Karpas-422 (cell line): ENCODE measurements around the gene NEO1. TPM values are rescaled to one million over a fixed set of nuclear protein-coding genes. Genes with fewer than 3 reads are reported as not detected.

Experiments used
- DNase-seq: peaks from one replicate; pipeline ENCODE4 v3.0.0-alpha.2; 2015
- H2AFZ ChIP-seq: fragments of 200-600 bp; sonication (generic); 2 replicates; pipeline ENCODE4 v1.6.1; 2014; ENCODE audit warnings: antibody characterized with exemption, low read length, mixed read lengths
- H3K27ac ChIP-seq: fragments of 200-600 bp; sonication (generic); 2 replicates; pipeline ENCODE4 v1.5.1; 2014; ENCODE audit warnings: mild to moderate bottlenecking, low read length, moderate library complexity
- H3K27me3 ChIP-seq: fragments of 200-600 bp; sonication (generic); 2 replicates; pipeline ENCODE4 v1.6.1; 2014; ENCODE audit warnings: low read length, mixed read lengths
- H3K36me3 ChIP-seq: fragments of 200-600 bp; sonication (generic); 2 replicates; pipeline ENCODE4 v1.6.1; 2014; ENCODE audit warnings: low read length, mixed read lengths; ENCODE audit not compliant: insufficient read depth
- H3K4me1 ChIP-seq: fragments of 200-600 bp; sonication (generic); 2 replicates; pipeline ENCODE4 v1.6.1; 2014; ENCODE audit warnings: mild to moderate bottlenecking, low read length, mixed read lengths
- H3K4me2 ChIP-seq: fragments of 200-600 bp; sonication (generic); 2 replicates; pipeline ENCODE4 v1.6.1; 2014; ENCODE audit warnings: low read length, low read depth, mild to moderate bottlenecking; ENCODE audit not compliant: poor library complexity, severe bottlenecking
- H3K4me3 ChIP-seq: fragments of 200-600 bp; sonication (generic); 2 replicates; pipeline ENCODE4 v1.5.1; 2014; ENCODE audit warnings: mild to moderate bottlenecking, antibody characterized with exemption, low read length, mixed read lengths
- H3K79me2 ChIP-seq: fragments of 200-600 bp; sonication (generic); 2 replicates; pipeline ENCODE4 v1.6.1; 2014; ENCODE audit warnings: mild to moderate bottlenecking, low read length, mixed read lengths
- H3K9ac ChIP-seq: fragments of 200-600 bp; sonication (generic); 2 replicates; pipeline ENCODE4 v1.6.0; 2014; ENCODE audit warnings: low read length
- H3K9me2 ChIP-seq: fragments of 200-600 bp; sonication (generic), shearing (Covaris generic); replicated peaks from 2 replicates; pipeline ENCODE4 v1.6.0; 2014; ENCODE audit warnings: mild to moderate bottlenecking, low read length, moderate library complexity; ENCODE audit not compliant: insufficient read depth
- H3K9me3 ChIP-seq: fragments of 300-700, 200-600 bp; sonication (generic); 2 replicates; pipeline ENCODE4 v1.6.1; 2014; ENCODE audit warnings: low read length, mixed read lengths
- H4K20me1 ChIP-seq: fragments of 200-600 bp; sonication (generic); 2 replicates; pipeline ENCODE4 v1.6.1; 2014; ENCODE audit warnings: mild to moderate bottlenecking, antibody characterized with exemption, low read length, low read depth; ENCODE audit not compliant: insufficient read depth
- total RNA-seq: library from RNA; depleted of rRNA; stranded (reverse); fragments of >200 nt; shearing (Covaris generic); gene quantifications from 2 replicates; pipeline ENCODE4 v1.2.3, GENCODE V29; 2014; ENCODE audit warnings: low replicate concordance

The NEO1 gene
- total RNA-seq, 1 experiment from 2014 or later, result 7.6 TPM

- H3K4me2 ChIP-seq, result no peak overlapping the region
- H3K4me1 ChIP-seq, result no peaks in the 10 kb centered on the region
- no peaks in the 10 kb centered on the region for H3K79me2 ChIP-seq
- no peaks in the 10 kb centered on the region for H3K36me3 ChIP-seq
- no peak overlapping the region for H3K4me3 ChIP-seq
- no peaks in the 10 kb centered on the region for H3K9me3 ChIP-seq
- H3K27me3 ChIP-seq, result no peaks in the 10 kb centered on the region
- no peak for DNase-seq
- no peaks in the 10 kb centered on the region for H4K20me1 ChIP-seq
- H3K9ac ChIP-seq, result no peak overlapping the region
- H2AFZ ChIP-seq, result no peak overlapping the region
- no peak overlapping the region for H3K27ac ChIP-seq
- H3K9me2 ChIP-seq, result no peaks in the 10 kb centered on the region
Observed at GRCh38 chr15:73143763-73144155, 91.5 kb downstream of the NEO1 start.

GRCh38 chr15:73146419-73146818 is 94.2 kb downstream of the NEO1 start:
- no peaks in the 10 kb centered on the region for H4K20me1 ChIP-seq
- no peak overlapping the region for H3K27ac ChIP-seq
- no peak for DNase-seq
- no peak overlapping the region for H3K4me3 ChIP-seq
- no peaks in the 10 kb centered on the region for H3K4me1 ChIP-seq
- H3K4me2 ChIP-seq, result no peak overlapping the region
- no peaks in the 10 kb centered on the region for H3K9me3 ChIP-seq
- no peaks in the 10 kb centered on the region for H3K79me2 ChIP-seq
- H3K9ac ChIP-seq, result no peak overlapping the region
- no peak overlapping the region for H2AFZ ChIP-seq
- no peaks in the 10 kb centered on the region for H3K36me3 ChIP-seq
- no peaks in the 10 kb centered on the region for H3K9me2 ChIP-seq
- H3K27me3 ChIP-seq, result no peaks in the 10 kb centered on the region

GRCh38 chr15:73150831-73151230 is 98.6 kb downstream of the NEO1 start:
- Histone ChIP-seq H3K27me3 (no peaks in the 10 kb centered on the region; the same call in 1 of the 2 replicates), H3K4me1 (no peaks in the 10 kb centered on the region), H3K27ac (no peak overlapping the region), H3K79me2 (no peaks in the 10 kb centered on the region), H3K9me3 (peaks cover 14% of the 10 kb centered on the region), H3K9me2 (no peaks in the 10 kb centered on the region), H3K9ac (no peak overlapping the region), H2AFZ (no peak overlapping the region), H3K36me3 (no peaks in the 10 kb centered on the region), H3K4me3 (no peak overlapping the region), H4K20me1 (no peaks in the 10 kb centered on the region), H3K4me2 (no peak overlapping the region)
- no peak for DNase-seq

- Histone ChIP-seq H2AFZ (no peak overlapping the region), H3K79me2 (no peaks in the 10 kb centered on the region), H3K27ac (no peak overlapping the region), H3K36me3 (no peaks in the 10 kb centered on the region), H3K9ac (no peak overlapping the region), H4K20me1 (no peaks in the 10 kb centered on the region), H3K27me3 (no peaks in the 10 kb centered on the region; the same call in 1 of the 2 replicates), H3K4me3 (no peak overlapping the region), H3K9me2 (no peaks in the 10 kb centered on the region), H3K9me3 (peaks cover 23% of the 10 kb centered on the region), H3K4me1 (no peaks in the 10 kb centered on the region), H3K4me2 (no peak overlapping the region)
- DNase-seq, result no peak
Observed at GRCh38 chr15:73153024-73153423, 100.8 kb downstream of the NEO1 start.

- Histone ChIP-seq H2AFZ (no peak overlapping the region), H3K9me3 (peaks cover 23% of the 10 kb centered on the region), H3K4me1 (no peaks in the 10 kb centered on the region), H3K36me3 (no peaks in the 10 kb centered on the region), H3K4me3 (no peak overlapping the region), H3K79me2 (no peaks in the 10 kb centered on the region), H3K9ac (no peak overlapping the region), H4K20me1 (no peaks in the 10 kb centered on the region), H3K4me2 (no peak overlapping the region), H3K9me2 (no peaks in the 10 kb centered on the region), H3K27ac (no peak overlapping the region), H3K27me3 (no peaks in the 10 kb centered on the region; the same call in 1 of the 2 replicates)
- no peak for DNase-seq
Observed at GRCh38 chr15:73153447-73153846, 101.2 kb downstream of the NEO1 start.

- Histone ChIP-seq H3K9me2 (no peaks in the 10 kb centered on the region), H3K27me3 (no peaks in the 10 kb centered on the region; the same call in 1 of the 2 replicates), H3K36me3 (no peaks in the 10 kb centered on the region), H3K9ac (no peak overlapping the region), H3K4me2 (no peak overlapping the region), H3K27ac (no peak overlapping the region), H3K9me3 (peaks cover 23% of the 10 kb centered on the region), H3K79me2 (no peaks in the 10 kb centered on the region), H3K4me1 (no peaks in the 10 kb centered on the region), H2AFZ (no peak overlapping the region), H4K20me1 (no peaks in the 10 kb centered on the region), H3K4me3 (no peak overlapping the region)
- no peak for DNase-seq
Observed at GRCh38 chr15:73156431-73157191, 104.3 kb downstream of the NEO1 start.

GRCh38 chr15:73161546-73161945 is 109.3 kb downstream of the NEO1 start:
- no peak overlapping the region for H3K27ac ChIP-seq
- peaks cover 2% of the 10 kb centered on the region; the same call in 1 of the 2 replicates for H3K9me3 ChIP-seq
- H3K9me2 ChIP-seq, result no peaks in the 10 kb centered on the region
- no peaks in the 10 kb centered on the region for H3K79me2 ChIP-seq
- no peaks in the 10 kb centered on the region for H3K36me3 ChIP-seq
- H3K4me2 ChIP-seq, result no peak overlapping the region
- no peak overlapping the region for H3K9ac ChIP-seq
- no peaks in the 10 kb centered on the region for H3K27me3 ChIP-seq
- no peak for DNase-seq
- H2AFZ ChIP-seq, result no peak overlapping the region
- no peaks in the 10 kb centered on the region for H3K4me1 ChIP-seq
- H4K20me1 ChIP-seq, result no peaks in the 10 kb centered on the region
- H3K4me3 ChIP-seq, result no peak overlapping the region

- no peak for DNase-seq
- H3K4me1 ChIP-seq, result no peaks in the 10 kb centered on the region
- H3K4me2 ChIP-seq, result no peak overlapping the region
- no peak overlapping the region for H3K9ac ChIP-seq
- no peaks in the 10 kb centered on the region for H4K20me1 ChIP-seq
- H3K9me3 ChIP-seq, result no peaks in the 10 kb centered on the region
- H3K79me2 ChIP-seq, result no peaks in the 10 kb centered on the region
- no peaks in the 10 kb centered on the region for H3K36me3 ChIP-seq
- no peaks in the 10 kb centered on the region for H3K27me3 ChIP-seq
- H3K9me2 ChIP-seq, result no peaks in the 10 kb centered on the region
- no peak overlapping the region for H3K4me3 ChIP-seq
- no peak overlapping the region for H3K27ac ChIP-seq
- H2AFZ ChIP-seq, result no peak overlapping the region
Observed at GRCh38 chr15:73165435-73165834, 113.2 kb downstream of the NEO1 start.
